Measurements from ENCODE around the gene C16orf89.

The C16orf89 gene

GRCh38 chr16:5069854-5070253 lies 4.1 kb upstream of the C16orf89 start:
- TF ChIP-seq PPARA (CRISPR knock-in tag; IDR thresholded peaks at IDR 0.05; ENCODE audit: borderline replicate concordance) (no peak), RARB (CRISPR knock-in tag; IDR thresholded peaks at IDR 0.05) (no peak)
- ATAC-seq = no peak

DNA sequence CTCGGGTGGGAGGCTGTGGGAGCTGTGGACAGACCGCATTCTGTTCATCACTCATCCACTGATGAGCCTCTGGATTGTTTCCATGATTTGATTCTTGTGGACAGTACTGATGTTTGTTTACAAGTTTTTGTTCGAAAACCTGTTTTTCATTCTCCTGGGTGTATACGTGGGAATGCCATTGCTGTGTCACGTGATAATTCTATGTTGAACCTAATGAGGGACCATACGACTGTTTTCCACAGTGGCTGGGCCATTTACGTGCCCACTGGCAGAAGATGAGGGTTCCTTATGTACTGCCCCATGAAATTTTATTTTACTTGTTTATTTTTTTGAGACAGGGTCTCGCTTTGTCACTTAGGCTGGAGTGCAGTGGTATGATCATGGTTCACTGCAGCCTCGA lies 3.3 kb upstream of the C16orf89 start:
- ATAC-seq = no peak
- TF ChIP-seq GLIS3 (CRISPR knock-in tag; IDR thresholded peaks at IDR 0.05) (no peak), TCF4 (CRISPR knock-in tag; IDR thresholded peaks at IDR 0.05; ENCODE audit: borderline replicate concordance) (no peak), OSR1 (CRISPR knock-in tag; IDR thresholded peaks at IDR 0.05) (no peak), CREB5 (CRISPR knock-in tag; IDR thresholded peaks at IDR 0.05; ENCODE audit: low read depth) (no peak), ARNTL (CRISPR knock-in tag; IDR thresholded peaks at IDR 0.05; ENCODE audit: borderline replicate concordance, low read depth) (no peak), BACH2 (CRISPR knock-in tag; IDR thresholded peaks at IDR 0.05; ENCODE audit: borderline replicate concordance) (no peak)

GRCh38 chr16:5066511-5066910 lies 755 bp upstream of the C16orf89 start:
- no peak for ATAC-seq

DNA sequence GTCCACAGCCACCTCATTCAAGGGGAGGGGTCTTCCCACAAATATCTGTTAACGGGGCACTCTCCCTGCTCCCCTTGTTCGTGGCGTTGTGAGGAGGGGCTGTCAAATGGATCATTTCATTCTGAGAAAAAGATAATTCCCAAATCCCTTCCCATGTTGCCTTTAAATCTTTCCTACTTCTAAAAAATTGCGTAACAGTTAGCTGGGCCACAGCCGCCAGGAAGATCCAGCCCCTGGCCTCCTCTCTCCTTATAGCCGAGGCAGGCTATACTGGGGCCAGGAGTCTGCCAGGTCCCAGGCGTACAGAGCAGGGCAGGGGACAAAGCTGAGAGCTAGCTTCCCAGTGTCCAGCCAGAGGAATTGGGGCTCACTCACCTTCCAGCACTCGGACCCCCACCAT lies 430 bp downstream of the C16orf89 start:
- ATAC-seq = no peak
- no peak for TF ChIP-seq POU6F1 (CRISPR knock-in tag; IDR thresholded peaks at IDR 0.05; ENCODE audit: borderline replicate concordance, low read depth)

More at GRCh38 chr16:5066511-5066910, 755 bp upstream of the C16orf89 start:
- TF ChIP-seq, protein P1, sequence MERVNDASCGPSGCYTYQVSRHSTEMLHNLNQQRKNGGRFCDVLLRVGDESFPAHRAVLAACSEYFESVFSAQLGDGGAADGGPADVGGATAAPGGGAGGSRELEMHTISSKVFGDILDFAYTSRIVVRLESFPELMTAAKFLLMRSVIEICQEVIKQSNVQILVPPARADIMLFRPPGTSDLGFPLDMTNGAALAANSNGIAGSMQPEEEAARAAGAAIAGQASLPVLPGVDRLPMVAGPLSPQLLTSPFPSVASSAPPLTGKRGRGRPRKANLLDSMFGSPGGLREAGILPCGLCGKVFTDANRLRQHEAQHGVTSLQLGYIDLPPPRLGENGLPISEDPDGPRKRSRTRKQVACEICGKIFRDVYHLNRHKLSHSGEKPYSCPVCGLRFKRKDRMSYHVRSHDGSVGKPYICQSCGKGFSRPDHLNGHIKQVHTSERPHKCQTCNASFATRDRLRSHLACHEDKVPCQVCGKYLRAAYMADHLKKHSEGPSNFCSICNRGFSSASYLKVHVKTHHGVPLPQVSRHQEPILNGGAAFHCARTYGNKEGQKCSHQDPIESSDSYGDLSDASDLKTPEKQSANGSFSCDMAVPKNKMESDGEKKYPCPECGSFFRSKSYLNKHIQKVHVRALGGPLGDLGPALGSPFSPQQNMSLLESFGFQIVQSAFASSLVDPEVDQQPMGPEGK (CRISPR knock-in tag; IDR thresholded peaks at IDR 0.05; ENCODE audit: borderline replicate concordance) = no peak
- TF ChIP-seq OSR1 (CRISPR knock-in tag; IDR thresholded peaks at IDR 0.05) (no peak), ZFP3 (CRISPR knock-in tag; IDR thresholded peaks at IDR 0.05) (no peak), ZNF565 (CRISPR knock-in tag; conservative IDR thresholded peaks at IDR 0.05; ENCODE audit: low read depth) (no peak), CREB5 (CRISPR knock-in tag; IDR thresholded peaks at IDR 0.05; ENCODE audit: low read depth) (no peak), PPARA (CRISPR knock-in tag; IDR thresholded peaks at IDR 0.05; ENCODE audit: borderline replicate concordance) (no peak), TCF4 (CRISPR knock-in tag; IDR thresholded peaks at IDR 0.05; ENCODE audit: borderline replicate concordance) (no peak), SNAI2 (CRISPR knock-in tag; IDR thresholded peaks at IDR 0.05) (no peak), POU6F1 (CRISPR knock-in tag; IDR thresholded peaks at IDR 0.05; ENCODE audit: borderline replicate concordance, low read depth) (no peak), GLIS3 (CRISPR knock-in tag; IDR thresholded peaks at IDR 0.05) (no peak)

- no peak for ATAC-seq
- TF ChIP-seq, protein P1 (CRISPR knock-in tag; IDR thresholded peaks at IDR 0.05; ENCODE audit: borderline replicate concordance) = no peak
- TF ChIP-seq CREB5 (CRISPR knock-in tag; IDR thresholded peaks at IDR 0.05; ENCODE audit: low read depth) (no peak), GLIS3 (CRISPR knock-in tag; IDR thresholded peaks at IDR 0.05) (no peak), ZNF8 (CRISPR knock-in tag; IDR thresholded peaks at IDR 0.05) (no peak), ZNF565 (CRISPR knock-in tag; conservative IDR thresholded peaks at IDR 0.05; ENCODE audit: low read depth) (no peak), ESRRG (CRISPR knock-in tag; IDR thresholded peaks at IDR 0.05) (no peak), ISL1 (CRISPR knock-in tag; IDR thresholded peaks at IDR 0.05) (no peak), TSHZ2 (CRISPR knock-in tag; IDR thresholded peaks at IDR 0.05) (no peak), BACH2 (CRISPR knock-in tag; IDR thresholded peaks at IDR 0.05; ENCODE audit: borderline replicate concordance) (no peak), ZFP3 (CRISPR knock-in tag; IDR thresholded peaks at IDR 0.05) (no peak), TOX (CRISPR knock-in tag; IDR thresholded peaks at IDR 0.05; ENCODE audit: borderline replicate concordance) (no peak), ZFP30 (CRISPR knock-in tag; IDR thresholded peaks at IDR 0.05) (no peak), TCF4 (CRISPR knock-in tag; IDR thresholded peaks at IDR 0.05; ENCODE audit: borderline replicate concordance) (no peak)
Observed at GRCh38 chr16:5064915-5065314, 841 bp downstream of the C16orf89 start.
